Measurements from ENCODE around the gene NDUFA12.

Gene NDUFA12

DNA sequence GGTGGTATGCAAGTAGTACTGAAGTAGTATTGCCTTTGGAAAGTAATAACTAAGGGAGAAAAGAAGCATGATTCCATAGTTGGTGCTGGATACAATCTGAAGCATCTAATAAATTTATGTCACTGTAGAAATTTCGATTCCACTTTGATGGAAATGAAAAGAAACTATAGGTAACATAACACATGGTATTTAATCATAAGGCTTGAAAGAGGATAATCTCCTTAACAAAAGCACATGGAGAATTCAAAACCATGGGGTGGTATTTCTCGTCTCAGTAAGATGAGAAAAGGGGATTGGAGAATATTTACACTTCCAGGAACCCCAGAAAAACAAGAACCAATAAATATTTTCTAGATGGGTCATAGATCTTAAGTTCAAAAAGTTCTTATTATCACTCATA, 72.7 kb downstream of the NDUFA12 start:
- no peak for DNase-seq

DNA sequence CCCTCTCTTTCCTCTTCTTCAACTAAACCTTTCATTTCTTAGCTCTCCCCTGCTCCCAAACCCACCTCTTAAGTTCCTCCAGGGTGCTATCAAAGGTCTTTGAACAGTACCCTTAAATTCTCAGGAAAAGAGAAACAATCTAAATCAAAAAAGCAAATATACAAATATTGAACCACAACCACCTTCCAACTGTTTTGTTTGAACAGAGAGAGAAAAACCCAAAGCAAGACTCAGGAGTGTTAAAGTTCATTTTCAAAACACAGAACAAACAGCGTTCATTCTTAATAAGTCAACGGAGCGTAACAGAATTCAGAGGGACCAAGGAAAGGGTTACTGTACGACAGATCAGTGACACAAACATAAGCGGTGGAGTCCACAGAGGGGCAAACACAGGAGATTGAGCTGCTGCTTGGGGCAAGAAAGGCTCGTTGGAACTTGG, 73.3 kb downstream of the NDUFA12 start:
- no peak for DNase-seq

DNA sequence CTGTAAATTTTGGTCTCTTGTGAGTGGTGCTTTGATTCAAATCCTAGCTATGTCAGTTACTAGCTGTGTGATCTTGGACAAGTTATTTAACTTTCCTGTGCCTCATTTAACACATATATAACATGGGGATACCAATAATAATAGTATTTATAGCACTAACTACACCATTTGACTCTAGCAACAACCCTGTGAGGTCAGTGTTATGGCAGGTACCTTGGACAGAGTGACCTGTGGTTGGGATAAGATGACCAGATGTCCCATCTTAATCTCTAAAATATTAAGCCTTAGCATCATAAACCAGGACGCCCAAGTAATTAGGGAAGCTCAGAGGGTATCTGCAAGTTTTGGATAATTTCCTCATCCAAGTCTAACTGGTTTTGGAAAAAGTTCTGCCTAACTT, 73.7 kb downstream of the NDUFA12 start:
- DNase-seq, result no peak

DNA sequence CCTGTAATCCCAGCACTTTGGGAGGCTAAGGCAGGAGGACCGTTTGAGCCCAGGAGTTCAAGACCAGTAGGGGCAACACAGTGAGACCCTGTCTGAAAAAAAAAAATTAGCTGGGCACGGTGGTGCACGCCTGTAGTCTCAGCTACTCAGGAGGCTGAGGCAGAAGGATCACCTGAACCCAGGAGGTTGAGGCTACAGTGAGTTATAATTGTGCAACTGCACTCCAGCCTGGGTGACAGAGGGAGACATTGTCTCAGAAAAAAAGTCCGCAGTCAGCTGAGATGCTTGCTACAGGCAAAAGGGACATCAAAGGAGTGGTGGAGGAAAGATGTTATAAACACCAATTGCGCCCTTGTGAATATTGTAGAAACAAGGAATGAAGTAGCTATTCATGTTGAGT, 77.8 kb downstream of the NDUFA12 start:
- DNase-seq, result no peak

DNA sequence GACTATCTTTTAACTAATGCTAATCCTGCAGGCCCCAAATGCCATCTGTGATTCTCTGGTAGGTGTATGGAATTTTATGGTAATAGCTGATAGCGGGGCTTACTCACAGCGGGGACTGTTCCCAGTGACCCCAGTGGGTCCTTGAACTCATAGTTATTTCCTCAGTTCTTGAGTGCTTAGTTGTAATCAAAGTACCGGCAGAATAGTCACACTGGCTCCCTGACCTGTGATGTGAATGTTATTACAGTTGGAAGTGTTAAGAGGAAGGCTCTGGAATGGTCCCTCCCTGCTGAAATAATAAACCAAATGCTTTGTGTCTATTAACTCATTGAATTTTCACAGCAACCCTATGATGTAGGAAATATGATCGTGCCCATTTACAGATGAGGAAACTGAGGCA, 78.3 kb downstream of the NDUFA12 start:
- DNase-seq, result no peak

GRCh38 chr12:94922561-94922960, 80.9 kb downstream of the NDUFA12 start:
- no peak for DNase-seq
